Sigmoid colon (tissue), 7 donors: ENCODE data around the gene GAPVD1. TPM values are rescaled to one million over a fixed set of nuclear protein-coding genes. Genes with fewer than 3 reads are reported as not detected.
A peak's percentile ranks its signal among the peaks of the same experiment; 100 is the strongest.

Source experiments
- DNase-seq: peaks from one replicate; pipeline ENCODE4 v3.0.0-alpha.2; 2019
- H3K27ac ChIP-seq, 4 donors: fragments of 200-600 bp; sonication (generic); one replicate each; pipeline ENCODE4 v1.5.1; 2016 to 2019; ENCODE audit warnings: mild to moderate bottlenecking in 1 of 4
- H3K27me3 ChIP-seq, 3 donors: fragments of 200-600 bp; sonication (generic); one replicate each; pipeline ENCODE4 v1.5.1; 2019; ENCODE audit warnings: mild to moderate bottlenecking in 1 of 3
- H3K36me3 ChIP-seq, 4 donors: fragments of 200-600 bp; sonication (generic); one replicate each; pipeline ENCODE4 v1.5.1; 2016 to 2019
- H3K4me1 ChIP-seq, 4 donors: fragments of 200-600 bp; sonication (generic); one replicate each; pipeline ENCODE4 v1.5.1; 2017 to 2019
- H3K4me3 ChIP-seq, 4 donors: fragments of 200-600 bp; sonication (generic); one replicate each; pipeline ENCODE4 v1.5.1; 2017 to 2019; ENCODE audit warnings: mild to moderate bottlenecking in 2 of 4, moderate library complexity in 1 of 4
- H3K9me3 ChIP-seq, 4 donors: fragments of 200-600 bp in 3 of 4; sonication (generic) in 3 of 4; one replicate each; pipeline versions ENCODE4 v1.5.1 to v1.6.1; 2013 to 2019
- CTCF ChIP-seq, 4 experiments: fragments of 450-650 bp in 3 of 4; fragments of 200-600 bp in 1 of 4; IDR thresholded peaks; one replicate each; pipeline ENCODE4 v1.5.1; 2016 to 2019; ENCODE audit warnings: antibody characterized with exemption in 4 of 4, mild to moderate bottlenecking in 3 of 4, moderate library complexity in 2 of 4
- EP300 ChIP-seq, 4 donors: sonication (generic); formaldehyde crosslinking; IDR thresholded peaks; one replicate each; pipeline ENCODE4 v1.6.1; 2017; ENCODE audit warnings: antibody characterized with exemption in 4 of 4
- POLR2A ChIP-seq, 2 donors: fragments of 450-650 bp; IDR thresholded peaks; one replicate each; pipeline ENCODE4 v1.6.1; 2016; ENCODE audit warnings: antibody characterized with exemption in 2 of 2, mild to moderate bottlenecking in 2 of 2, moderate library complexity in 2 of 2
- POLR2AphosphoS5 ChIP-seq, 4 donors: sonication (generic); formaldehyde crosslinking; IDR thresholded peaks; one replicate each; pipeline ENCODE4 v1.6.1; 2017; ENCODE audit warnings: antibody characterized with exemption in 4 of 4
- WGBS, 2 donors: extraction: QIAGEN DNeasy Blood & Tissue Kit; methylation state at CpG; one replicate each; pipeline ENCODE4 v1.1.7; 2013; 5-methylcytosine and 5-hydroxymethylcytosine counted together
- intact Hi-C: fragments of 100-400 bp; cut with DNase I; formaldehyde crosslinking; loops from one replicate; pipeline ENCODE4 v1.15.1; 2023
- polyA plus RNA-seq, 3 donors: library from polyadenylated mRNA; stranded (reverse); fragments of 200-250 nt; gene quantifications; one replicate each; pipeline ENCODE4 v1.2.3, GENCODE V29; 2013
- total RNA-seq, 4 donors: library from RNA; depleted of rRNA; stranded (reverse); fragments of >200 nt; gene quantifications; one replicate each; pipeline ENCODE4 v1.1.0, GENCODE V29; 2016
- donor health status: healthy with polysubstance abuse.
- donor health status: Bipolar disorder and iron deficiency.
- donor health status: healthy.

The GAPVD1 gene
- total and polyA plus RNA-seq, 7 donors, result 3.0 to 182 (median 44.9) TPM

- 88 to 90% methylated on average over 14 of the region's 14 CpGs for WGBS, 2 donors
- Histone ChIP-seq H3K27ac (peak overlapping the region in 2 of 4 donors; percentile 99 to 100), H3K27me3 (no peaks in the 10 kb centered on the region), H3K9me3 (no peaks in the 10 kb centered on the region), H3K4me1 (peaks cover 0 to 71% (median 67%) of the 10 kb centered on the region in 4 donors), H3K4me3 (peak overlapping the region in 1 of 4 donors; percentile 90), H3K36me3 (peaks cover 23 to 55% (median 31%) of the 10 kb centered on the region in 4 donors)
- TF ChIP-seq EP300 (IDR thresholded peaks at IDR 0.05), result no peak
- intact Hi-C loops, result no loop called here
- DNase-seq, result no peak
Measured at GRCh38 chr9:125238915-125239446, 22.6 kb upstream of the GAPVD1 start.

- intact Hi-C loops, result loop anchor here (5.0 kb wide), 2 partner anchors 38 to 298 kb away; partner anchors contain the start of genes GOLGA1 and RABEPK
- H3K4me3 ChIP-seq, result peak overlapping the region; percentile 90 to 97 (median 96)
- DNase-seq, result no peak
- H3K36me3 ChIP-seq, result peaks cover 23 to 48% (median 31%) of the 10 kb centered on the region in 4 donors
- H3K9me3 ChIP-seq, result no peaks in the 10 kb centered on the region
- TF ChIP-seq CTCF (IDR thresholded peaks at IDR 0.05) (no peak), EP300 (IDR thresholded peaks at IDR 0.05) (no peak), POLR2AphosphoS5 (IDR thresholded peaks at IDR 0.05) (no peak), POLR2A (IDR thresholded peaks at IDR 0.05) (no peak)
- 17 to 28% methylated on average over 8 of the region's 8 CpGs for WGBS, 2 donors
- H3K27me3 ChIP-seq, result no peaks in the 10 kb centered on the region
- H3K27ac ChIP-seq, result peak overlapping the region; percentile 94 to 100 (median 98)
- H3K4me1 ChIP-seq, result peaks cover 0 to 62% (median 59%) of the 10 kb centered on the region in 4 donors
Measured at GRCh38 chr9:125239631-125240597, 21.7 kb upstream of the GAPVD1 start.

GRCh38 chr9:125240649-125240999, 21.0 kb upstream of the GAPVD1 start:
- Histone ChIP-seq H3K36me3 (peaks cover 23 to 41% (median 29%) of the 10 kb centered on the region in 4 donors), H3K27ac (peak overlapping the region; percentile 94 to 100 (median 98)), H3K4me3 (peak overlapping the region; percentile 90 to 97 (median 96)), H3K27me3 (no peaks in the 10 kb centered on the region), H3K9me3 (no peaks in the 10 kb centered on the region), H3K4me1 (peaks cover 0 to 55% (median 52%) of the 10 kb centered on the region in 4 donors)
- intact Hi-C loops, result loop anchor here (5.0 kb wide), 2 partner anchors 38 to 298 kb away; partner anchors contain the start of genes GOLGA1 and RABEPK
- WGBS, 2 donors, result 0 to 1% methylated on average over 33 of the region's 33 CpGs
- TF ChIP-seq POLR2A (IDR thresholded peaks at IDR 0.05) (no peak), EP300 (IDR thresholded peaks at IDR 0.05) (no peak), POLR2AphosphoS5 (IDR thresholded peaks at IDR 0.05) (peak in 1 of 4 donors; percentile 3), CTCF (IDR thresholded peaks at IDR 0.05) (no peak)
- no peak for DNase-seq

GRCh38 chr9:125241000-125241862, 20.4 kb upstream of the GAPVD1 start, which contains the start of gene HSPA5:
HSPA5 (minus strand) TSS chr9:125241343; CDS start chr9:125241126, 217 bp downstream.
- WGBS, 2 donors, result 0 to 1% methylated on average over 59 of the region's 59 CpGs
- Histone ChIP-seq H3K27me3 (no peaks in the 10 kb centered on the region), H3K27ac (peak within 1 kb of the TSS; percentile 94 to 100 (median 98)), H3K9me3 (no peaks in the 10 kb centered on the region), H3K4me1 (peaks cover 0 to 49% (median 46%) of the 10 kb centered on the region in 4 donors), H3K36me3 (peaks cover 20 to 35% (median 27%) of the 10 kb centered on the region in 4 donors), H3K4me3 (peak within 1 kb of the TSS; percentile 90 to 97 (median 96))
- intact Hi-C loops, result loop anchor here (1.0 to 5.0 kb wide), 3 partner anchors 20 to 299 kb away; partner anchors contain the start of genes GAPVD1, GOLGA1 and RABEPK
- TF ChIP-seq CTCF (IDR thresholded peaks at IDR 0.05), result peak in 1 of 4 experiments; percentile 18
- peak; percentile 98 to 100 (median 99) for TF ChIP-seq POLR2AphosphoS5 (IDR thresholded peaks at IDR 0.05)
- TF ChIP-seq POLR2A (IDR thresholded peaks at IDR 0.05), result peak; percentile 93 to 95
- no peak for TF ChIP-seq EP300 (IDR thresholded peaks at IDR 0.05)
- peak; percentile 100 for DNase-seq
